ENCODE results near the gene CCDC9B. TPM values are rescaled to one million over a fixed set of nuclear protein-coding genes. Genes with fewer than 3 reads are reported as not detected.

CCDC9B gene
- total RNA-seq, 1 experiment from 2014 or later: 1.2 TPM

DNA sequence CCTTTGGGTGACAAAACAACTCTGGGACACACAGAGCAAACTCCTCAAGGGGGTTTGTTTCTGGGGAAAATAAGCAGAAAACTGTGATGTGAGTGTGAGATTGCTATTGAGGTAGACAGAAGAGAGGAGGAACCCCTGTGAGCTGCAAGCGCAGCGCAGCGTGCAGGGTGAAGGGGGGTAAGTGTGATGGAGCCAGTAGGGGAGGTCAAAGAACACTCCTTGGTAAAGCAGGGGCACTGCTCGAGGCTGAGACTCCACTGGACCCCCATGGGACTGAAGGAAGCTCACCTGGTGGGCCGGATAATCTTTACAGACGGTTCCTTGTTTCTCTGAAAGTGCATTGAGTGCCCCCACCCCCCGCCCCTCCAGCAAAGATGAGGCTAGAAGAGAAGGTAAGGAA is 9.7 kb downstream of the CCDC9B start:
- Histone ChIP-seq H3K4me3 (ENCODE audit: low read length) (no peak overlapping the region), H3K36me3 (ENCODE audit: insufficient read depth, low read length) (no peaks in the 10 kb centered on the region), H3K4me2 (ENCODE audit: low read depth, low read length, poor library complexity, severe bottlenecking) (no peak overlapping the region), H3K27me3 (ENCODE audit: low read length) (no peaks in the 10 kb centered on the region), H3K9me2 (replicated peaks; ENCODE audit: insufficient read depth, low read length) (no peaks in the 10 kb centered on the region), H3K79me2 (ENCODE audit: low read length) (no peaks in the 10 kb centered on the region), H3K9ac (ENCODE audit: low read length) (no peak overlapping the region), H3K27ac (ENCODE audit: low read length) (no peak overlapping the region), H3K4me1 (ENCODE audit: low read length) (peaks cover 12% of the 10 kb centered on the region), H2AFZ (ENCODE audit: low read length) (no peak overlapping the region), H4K20me1 (ENCODE audit: insufficient read depth, low read depth, low read length) (no peaks in the 10 kb centered on the region), H3K9me3 (ENCODE audit: low read length) (no peaks in the 10 kb centered on the region)
- DNase-seq: no peak

DNA sequence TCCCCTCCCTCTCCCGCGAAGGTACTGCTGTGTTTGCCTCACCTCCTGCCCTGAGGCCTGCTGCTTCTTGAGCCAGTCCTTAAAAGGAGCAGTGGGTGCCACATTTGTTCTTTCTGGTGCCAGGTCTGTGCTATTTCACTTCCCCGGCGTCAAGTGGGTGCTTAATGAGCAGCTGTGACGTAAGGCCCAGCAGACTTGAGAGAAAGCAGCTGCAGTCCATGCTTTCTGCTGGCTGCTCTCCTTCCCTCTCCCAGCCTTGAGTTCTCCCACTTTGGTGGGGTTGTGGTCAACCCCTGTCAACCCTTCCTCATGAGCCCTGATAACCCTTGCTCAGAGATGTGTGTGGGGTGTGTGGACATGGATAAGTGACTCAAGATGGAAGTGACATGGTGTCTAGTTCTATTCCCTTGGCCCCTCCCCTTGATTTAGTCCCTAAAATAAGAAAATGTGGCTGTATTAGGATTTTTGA is 10.3 kb downstream of the CCDC9B start:
- no peak for DNase-seq
- no peaks in the 10 kb centered on the region for H3K27me3 ChIP-seq (ENCODE audit: low read length)
- H3K9ac ChIP-seq (ENCODE audit: low read length): no peak overlapping the region
- no peaks in the 10 kb centered on the region for H4K20me1 ChIP-seq (ENCODE audit: insufficient read depth, low read depth, low read length)
- no peaks in the 10 kb centered on the region for H3K36me3 ChIP-seq (ENCODE audit: insufficient read depth, low read length)
- H3K4me1 ChIP-seq (ENCODE audit: low read length): peaks cover 10% of the 10 kb centered on the region
- H3K4me3 ChIP-seq (ENCODE audit: low read length): no peak overlapping the region
- no peaks in the 10 kb centered on the region for H3K9me3 ChIP-seq (ENCODE audit: low read length)
- no peaks in the 10 kb centered on the region for H3K9me2 ChIP-seq (replicated peaks; ENCODE audit: insufficient read depth, low read length)
- no peak overlapping the region for H3K4me2 ChIP-seq (ENCODE audit: low read depth, low read length, poor library complexity, severe bottlenecking)
- H3K27ac ChIP-seq (ENCODE audit: low read length): no peak overlapping the region
- H3K79me2 ChIP-seq (ENCODE audit: low read length): no peaks in the 10 kb centered on the region
- no peak overlapping the region for H2AFZ ChIP-seq (ENCODE audit: low read length)

DNA sequence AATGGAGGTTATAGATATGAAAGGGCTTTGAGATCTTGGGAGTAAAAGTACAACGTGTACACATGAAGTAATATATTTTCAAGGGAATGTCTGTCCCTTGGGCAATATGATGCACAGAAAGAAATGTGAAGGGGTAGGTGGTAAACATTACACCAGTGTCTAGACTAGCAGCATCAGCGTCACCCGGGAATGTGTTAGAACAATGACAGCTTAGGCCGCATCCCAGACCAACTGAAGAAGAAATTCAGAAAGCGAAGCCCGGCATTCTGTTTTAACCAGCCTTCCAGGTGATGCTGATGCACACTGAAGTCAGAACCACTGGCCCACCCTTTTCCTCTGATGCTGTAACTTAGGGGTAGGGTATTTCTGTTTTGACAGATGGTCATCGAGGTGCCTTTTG is 10.9 kb downstream of the CCDC9B start:
- H4K20me1 ChIP-seq (ENCODE audit: insufficient read depth, low read depth, low read length): peaks cover 4% of the 10 kb centered on the region; the same call in 1 of the 2 replicates
- H3K4me1 ChIP-seq (ENCODE audit: low read length): peaks cover 14% of the 10 kb centered on the region
- H3K27me3 ChIP-seq (ENCODE audit: low read length): no peaks in the 10 kb centered on the region; the same call in 1 of the 2 replicates
- no peaks in the 10 kb centered on the region for H3K9me2 ChIP-seq (replicated peaks; ENCODE audit: insufficient read depth, low read length)
- no peak overlapping the region for H3K9ac ChIP-seq (ENCODE audit: low read length)
- H3K4me3 ChIP-seq (ENCODE audit: low read length): no peak overlapping the region
- no peak overlapping the region for H2AFZ ChIP-seq (ENCODE audit: low read length)
- H3K27ac ChIP-seq (ENCODE audit: low read length): no peak overlapping the region
- no peak overlapping the region for H3K4me2 ChIP-seq (ENCODE audit: low read depth, low read length, poor library complexity, severe bottlenecking)
- H3K79me2 ChIP-seq (ENCODE audit: low read length): no peaks in the 10 kb centered on the region
- H3K36me3 ChIP-seq (ENCODE audit: insufficient read depth, low read length): no peaks in the 10 kb centered on the region
- H3K9me3 ChIP-seq (ENCODE audit: low read length): no peaks in the 10 kb centered on the region
- no peak for DNase-seq

DNA sequence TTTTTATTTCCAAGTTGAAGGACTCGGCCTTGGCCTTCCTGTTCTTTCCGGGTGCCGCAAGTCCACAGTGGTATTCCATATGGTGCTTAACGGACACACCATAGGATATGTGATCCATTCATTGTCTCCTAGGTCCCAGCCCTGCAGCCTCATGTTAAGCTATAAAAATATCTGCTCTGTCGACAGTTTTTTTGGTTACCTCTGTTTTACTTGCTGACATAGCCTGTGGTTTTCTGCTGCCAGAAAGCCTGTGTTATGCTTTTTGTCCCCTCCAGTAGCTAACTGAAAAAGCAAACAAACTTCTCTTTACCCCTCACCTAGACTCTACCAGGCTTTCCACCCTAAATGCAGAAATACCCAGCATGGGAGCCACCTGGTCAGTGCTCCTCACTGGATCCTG is 12.0 kb downstream of the CCDC9B start:
- H3K27me3 ChIP-seq (ENCODE audit: low read length): no peaks in the 10 kb centered on the region; the same call in 1 of the 2 replicates
- no peak for DNase-seq
- no peak overlapping the region for H3K4me3 ChIP-seq (ENCODE audit: low read length)
- no peaks in the 10 kb centered on the region for H3K9me3 ChIP-seq (ENCODE audit: low read length)
- H3K9me2 ChIP-seq (replicated peaks; ENCODE audit: insufficient read depth, low read length): no peaks in the 10 kb centered on the region
- no peak overlapping the region for H2AFZ ChIP-seq (ENCODE audit: low read length)
- no peaks in the 10 kb centered on the region for H3K79me2 ChIP-seq (ENCODE audit: low read length)
- H3K36me3 ChIP-seq (ENCODE audit: insufficient read depth, low read length): no peaks in the 10 kb centered on the region
- peaks cover 4% of the 10 kb centered on the region; the same call in 1 of the 2 replicates for H4K20me1 ChIP-seq (ENCODE audit: insufficient read depth, low read depth, low read length)
- H3K9ac ChIP-seq (ENCODE audit: low read length): no peak overlapping the region
- H3K4me2 ChIP-seq (ENCODE audit: low read depth, low read length, poor library complexity, severe bottlenecking): no peak overlapping the region
- H3K27ac ChIP-seq (ENCODE audit: low read length): no peak overlapping the region
- peaks cover 15% of the 10 kb centered on the region for H3K4me1 ChIP-seq (ENCODE audit: low read length)

DNA sequence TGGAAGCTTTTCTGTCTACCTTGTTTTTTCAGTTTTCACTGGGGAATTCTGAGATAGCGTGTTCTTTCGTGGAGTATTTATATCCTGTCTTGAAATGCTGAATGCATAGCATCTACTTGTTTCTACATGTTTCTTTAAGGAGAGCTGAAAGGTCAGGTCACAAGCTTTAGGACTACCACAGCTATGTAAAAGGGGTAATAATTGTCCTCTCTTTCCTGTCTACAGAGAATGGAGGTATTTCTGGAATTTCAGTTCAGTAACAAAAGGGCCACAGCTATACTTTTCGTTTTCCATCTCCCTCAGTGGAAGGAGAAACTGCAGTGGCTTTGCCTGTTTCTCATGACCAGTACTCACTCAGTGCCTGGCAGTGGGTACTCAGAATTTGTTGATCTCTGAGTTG is 12.6 kb downstream of the CCDC9B start:
- H3K27ac ChIP-seq (ENCODE audit: low read length): no peak overlapping the region
- H2AFZ ChIP-seq (ENCODE audit: low read length): no peak overlapping the region
- no peaks in the 10 kb centered on the region for H3K9me3 ChIP-seq (ENCODE audit: low read length)
- no peaks in the 10 kb centered on the region; the same call in 1 of the 2 replicates for H3K27me3 ChIP-seq (ENCODE audit: low read length)
- no peak for DNase-seq
- H3K9ac ChIP-seq (ENCODE audit: low read length): no peak overlapping the region
- H3K4me2 ChIP-seq (ENCODE audit: low read depth, low read length, poor library complexity, severe bottlenecking): no peak overlapping the region
- no peaks in the 10 kb centered on the region for H3K79me2 ChIP-seq (ENCODE audit: low read length)
- peaks cover 4% of the 10 kb centered on the region; the same call in 1 of the 2 replicates for H4K20me1 ChIP-seq (ENCODE audit: insufficient read depth, low read depth, low read length)
- no peaks in the 10 kb centered on the region for H3K9me2 ChIP-seq (replicated peaks; ENCODE audit: insufficient read depth, low read length)
- no peak overlapping the region for H3K4me3 ChIP-seq (ENCODE audit: low read length)
- H3K36me3 ChIP-seq (ENCODE audit: insufficient read depth, low read length): no peaks in the 10 kb centered on the region
- H3K4me1 ChIP-seq (ENCODE audit: low read length): peaks cover 13% of the 10 kb centered on the region

DNA sequence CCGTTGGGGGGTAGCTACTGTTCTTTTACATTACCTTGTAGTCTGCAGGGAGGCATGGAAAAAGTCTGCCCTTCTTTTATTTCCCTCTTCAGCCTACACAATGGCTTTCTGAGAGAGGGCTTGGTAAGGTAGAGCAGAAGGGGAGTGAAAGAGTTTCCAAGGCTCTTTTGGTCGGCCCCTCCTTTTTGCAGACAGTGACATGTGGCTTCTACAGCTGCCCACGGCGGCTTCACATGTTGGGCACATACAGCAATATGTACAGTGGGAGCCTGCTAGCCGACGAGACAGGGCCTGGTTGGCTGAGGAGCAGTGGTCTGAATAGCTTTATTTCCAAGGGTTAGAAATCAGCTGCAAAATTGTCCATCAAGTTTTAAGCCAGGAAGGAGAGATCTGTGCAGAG is 13.3 kb downstream of the CCDC9B start:
- Histone ChIP-seq H3K27ac (ENCODE audit: low read length) (no peak overlapping the region), H3K9me3 (ENCODE audit: low read length) (no peaks in the 10 kb centered on the region), H3K36me3 (ENCODE audit: insufficient read depth, low read length) (no peaks in the 10 kb centered on the region), H3K79me2 (ENCODE audit: low read length) (no peaks in the 10 kb centered on the region), H3K27me3 (ENCODE audit: low read length) (no peaks in the 10 kb centered on the region; the same call in 1 of the 2 replicates), H2AFZ (ENCODE audit: low read length) (no peak overlapping the region), H3K9ac (ENCODE audit: low read length) (no peak overlapping the region), H3K4me3 (ENCODE audit: low read length) (no peak overlapping the region), H3K9me2 (replicated peaks; ENCODE audit: insufficient read depth, low read length) (no peaks in the 10 kb centered on the region), H4K20me1 (ENCODE audit: insufficient read depth, low read depth, low read length) (peaks cover 4% of the 10 kb centered on the region; the same call in 1 of the 2 replicates), H3K4me1 (ENCODE audit: low read length) (peaks cover 19% of the 10 kb centered on the region), H3K4me2 (ENCODE audit: low read depth, low read length, poor library complexity, severe bottlenecking) (no peak overlapping the region)
- no peak for DNase-seq

DNA sequence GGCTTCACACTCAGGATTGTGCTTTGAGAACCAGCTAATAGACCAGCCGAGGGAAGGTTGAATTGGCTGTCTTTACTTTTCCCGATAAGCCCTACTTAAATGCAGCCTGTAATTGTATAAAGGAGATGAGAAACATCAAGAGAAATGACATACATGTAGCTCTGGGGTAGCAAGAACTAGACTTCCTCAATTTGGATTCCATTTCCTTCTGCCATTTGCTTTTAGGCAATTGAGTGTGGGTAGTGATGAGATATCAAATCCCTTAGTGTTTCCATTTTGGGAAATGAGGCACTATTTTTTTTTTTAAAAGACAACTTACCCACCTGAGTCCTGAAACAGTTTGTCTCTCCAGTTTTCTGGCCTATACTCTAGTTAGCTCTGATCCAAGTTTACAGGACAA is 15.0 kb downstream of the CCDC9B start:
- H3K4me1 ChIP-seq (ENCODE audit: low read length): peaks cover 23% of the 10 kb centered on the region
- no peaks in the 10 kb centered on the region for H3K36me3 ChIP-seq (ENCODE audit: insufficient read depth, low read length)
- H3K9me2 ChIP-seq (replicated peaks; ENCODE audit: insufficient read depth, low read length): no peaks in the 10 kb centered on the region
- peaks cover 4% of the 10 kb centered on the region; the same call in 1 of the 2 replicates for H4K20me1 ChIP-seq (ENCODE audit: insufficient read depth, low read depth, low read length)
- H3K27me3 ChIP-seq (ENCODE audit: low read length): no peaks in the 10 kb centered on the region; the same call in 1 of the 2 replicates
- no peak overlapping the region for H3K27ac ChIP-seq (ENCODE audit: low read length)
- no peak overlapping the region for H3K9ac ChIP-seq (ENCODE audit: low read length)
- no peaks in the 10 kb centered on the region for H3K9me3 ChIP-seq (ENCODE audit: low read length)
- no peak overlapping the region for H2AFZ ChIP-seq (ENCODE audit: low read length)
- H3K79me2 ChIP-seq (ENCODE audit: low read length): no peaks in the 10 kb centered on the region
- DNase-seq: no peak
- no peak overlapping the region for H3K4me2 ChIP-seq (ENCODE audit: low read depth, low read length, poor library complexity, severe bottlenecking)
- no peak overlapping the region for H3K4me3 ChIP-seq (ENCODE audit: low read length)

DNA sequence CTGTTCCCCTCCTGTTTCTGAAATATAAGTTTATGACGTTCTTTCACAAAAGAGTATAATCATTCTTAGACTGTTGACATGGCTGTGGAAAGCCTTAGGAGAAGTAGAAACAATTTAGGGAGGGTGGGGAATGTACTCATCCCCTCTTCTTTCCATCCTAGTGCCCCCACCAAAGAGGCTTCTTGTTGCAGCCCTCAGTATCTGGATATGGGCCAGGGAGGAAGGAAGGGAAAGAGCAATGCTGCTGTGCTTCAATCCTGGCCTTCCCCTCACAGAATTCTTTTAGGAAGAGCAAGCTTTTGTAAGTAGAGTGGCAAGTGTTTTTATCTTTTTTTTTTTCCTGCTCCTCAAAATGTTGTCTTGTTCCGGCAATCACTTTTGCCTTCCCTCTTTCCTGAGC is 15.6 kb downstream of the CCDC9B start:
- H3K4me2 ChIP-seq (ENCODE audit: low read depth, low read length, poor library complexity, severe bottlenecking): no peak overlapping the region
- H3K4me3 ChIP-seq (ENCODE audit: low read length): peak overlapping the region; percentile 65; the same call in 1 of the 2 replicates
- H3K4me1 ChIP-seq (ENCODE audit: low read length): peaks cover 25% of the 10 kb centered on the region
- peaks cover 4% of the 10 kb centered on the region; the same call in 1 of the 2 replicates for H4K20me1 ChIP-seq (ENCODE audit: insufficient read depth, low read depth, low read length)
- H3K9me2 ChIP-seq (replicated peaks; ENCODE audit: insufficient read depth, low read length): no peaks in the 10 kb centered on the region
- no peak overlapping the region for H3K27ac ChIP-seq (ENCODE audit: low read length)
- H2AFZ ChIP-seq (ENCODE audit: low read length): no peak overlapping the region
- H3K27me3 ChIP-seq (ENCODE audit: low read length): no peaks in the 10 kb centered on the region; the same call in 1 of the 2 replicates
- no peaks in the 10 kb centered on the region for H3K79me2 ChIP-seq (ENCODE audit: low read length)
- H3K9me3 ChIP-seq (ENCODE audit: low read length): no peaks in the 10 kb centered on the region
- H3K9ac ChIP-seq (ENCODE audit: low read length): no peak overlapping the region
- no peaks in the 10 kb centered on the region for H3K36me3 ChIP-seq (ENCODE audit: insufficient read depth, low read length)
- DNase-seq: no peak

All from Karpas-422 (cell line).